Neutrophil (primary cell): ENCODE results near the gene SETD3.

Experiments
- H3K27ac ChIP-seq: fragments of 200-600 bp; sonication (generic); 2 replicates; pipeline ENCODE4 v1.5.1; 2016; ENCODE audit warnings: mild to moderate bottlenecking, moderate library complexity
- H3K27me3 ChIP-seq: fragments of 200-600 bp; sonication (generic); 2 replicates; pipeline ENCODE4 v1.6.0; 2016; ENCODE audit warnings: mild to moderate bottlenecking
- H3K36me3 ChIP-seq: fragments of 200-600 bp; sonication (generic); 2 replicates; pipeline ENCODE4 v1.5.1; 2017
- H3K4me1 ChIP-seq, 2 experiments: fragments of 200-600 bp in 1 of 2; sonication (generic) in 1 of 2; 1 replicate in 1 of 2; 2 replicates in 1 of 2; pipeline versions ENCODE4 v1.5.1 to v1.6.1; 2013 to 2016; ENCODE audit warnings: low read depth in 1 of 2, low read length in 1 of 2, mild to moderate bottlenecking in 1 of 2, moderate library complexity in 1 of 2; ENCODE audit not compliant: control insufficient read depth in 1 of 2, insufficient read depth in 1 of 2
- H3K4me3 ChIP-seq, 2 experiments: fragments of 200-600 bp in 1 of 2; sonication (generic) in 1 of 2; 1 replicate in 1 of 2; 2 replicates in 1 of 2; pipeline ENCODE4 v1.5.1; 2013 to 2016; ENCODE audit warnings: low read depth in 1 of 2, low read length in 1 of 2, mild to moderate bottlenecking in 1 of 2, moderate library complexity in 1 of 2
- H3K9me3 ChIP-seq: fragments of 200-600 bp; sonication (generic); 2 replicates; pipeline ENCODE4 v1.5.1; 2016
- CTCF ChIP-seq: fragments of 200-600 bp; sonication (generic); IDR thresholded peaks from 2 replicates; pipeline ENCODE4 v1.5.1; 2016; ENCODE audit warnings: antibody characterized with exemption

The SETD3 gene

GRCh38 chr14:99522025-99522401, 41.4 kb upstream of the SETD3 start:
- H3K9me3 ChIP-seq: no peaks in the 10 kb centered on the region
- no peak overlapping the region for H3K27ac ChIP-seq
- H3K4me1 ChIP-seq: no peaks in the 10 kb centered on the region
- no peak for TF ChIP-seq CTCF
- H3K36me3 ChIP-seq: no peaks in the 10 kb centered on the region
- H3K4me3 ChIP-seq: no peak overlapping the region
- no peaks in the 10 kb centered on the region for H3K27me3 ChIP-seq

- Histone ChIP-seq H3K27me3 (no peaks in the 10 kb centered on the region), H3K27ac (no peak overlapping the region), H3K4me3 (no peak overlapping the region), H3K36me3 (no peaks in the 10 kb centered on the region), H3K4me1 (no peaks in the 10 kb centered on the region), H3K9me3 (no peaks in the 10 kb centered on the region)
- TF ChIP-seq CTCF: no peak
Measured at GRCh38 chr14:99521176-99522024, 40.7 kb upstream of the SETD3 start.

- Histone ChIP-seq H3K9me3 (no peaks in the 10 kb centered on the region), H3K36me3 (no peaks in the 10 kb centered on the region), H3K27me3 (no peaks in the 10 kb centered on the region), H3K27ac (no peak overlapping the region), H3K4me1 (no peaks in the 10 kb centered on the region), H3K4me3 (no peak overlapping the region)
- no peak for TF ChIP-seq CTCF
Measured at GRCh38 chr14:99520571-99521081, 40.0 kb upstream of the SETD3 start.

- H3K36me3 ChIP-seq: no peaks in the 10 kb centered on the region
Measured at GRCh38 chr14:99519931-99520421, 39.3 kb upstream of the SETD3 start.

GRCh38 chr14:99519347-99519881, 38.8 kb upstream of the SETD3 start:
- Histone ChIP-seq H3K9me3 (no peaks in the 10 kb centered on the region), H3K4me3 (no peak overlapping the region)
- no peak for TF ChIP-seq CTCF

More at GRCh38 chr14:99519931-99520421, 39.3 kb upstream of the SETD3 start:
- H3K4me1 ChIP-seq: no peaks in the 10 kb centered on the region
- H3K9me3 ChIP-seq: no peaks in the 10 kb centered on the region
- H3K27me3 ChIP-seq: no peaks in the 10 kb centered on the region
- H3K4me3 ChIP-seq: no peak overlapping the region
- TF ChIP-seq CTCF: no peak
- H3K27ac ChIP-seq: no peak overlapping the region

More at GRCh38 chr14:99519347-99519881, 38.8 kb upstream of the SETD3 start:
- Histone ChIP-seq H3K27ac (no peak overlapping the region), H3K36me3 (no peaks in the 10 kb centered on the region), H3K27me3 (no peaks in the 10 kb centered on the region), H3K4me1 (no peaks in the 10 kb centered on the region)
